Stimulated activated CD4-positive, alpha-beta T cell treated with anti-CD3 and anti-CD28 coated beads, Interleukin-15, amount 100 ng/mL, for 24 hours (primary cell): ENCODE results near the gene GALNT13.

Source experiments
- DNase-seq: peaks from one replicate; pipeline ENCODE4 v3.0.0-alpha.2; 2020

Gene GALNT13

DNA sequence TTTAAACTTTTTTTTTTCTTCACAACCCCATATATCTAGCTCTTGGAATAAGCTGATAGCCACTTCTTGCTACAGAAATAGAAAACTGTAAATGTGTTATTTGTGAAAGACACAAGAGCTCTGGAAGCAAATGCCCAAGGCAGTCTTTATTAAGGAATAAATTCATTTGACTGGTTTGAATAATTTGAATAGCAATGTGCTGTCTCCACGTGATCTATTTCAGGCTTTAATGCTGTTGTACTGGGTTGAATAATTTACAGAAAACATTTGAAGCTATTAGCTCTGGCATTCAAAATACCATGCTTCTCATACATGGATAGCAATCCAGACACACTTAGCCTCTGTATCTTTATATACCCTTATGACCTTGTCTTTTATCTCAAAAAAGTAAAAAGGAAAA is 460.1 kb downstream of the GALNT13 start:
- DNase-seq: no peak

DNA sequence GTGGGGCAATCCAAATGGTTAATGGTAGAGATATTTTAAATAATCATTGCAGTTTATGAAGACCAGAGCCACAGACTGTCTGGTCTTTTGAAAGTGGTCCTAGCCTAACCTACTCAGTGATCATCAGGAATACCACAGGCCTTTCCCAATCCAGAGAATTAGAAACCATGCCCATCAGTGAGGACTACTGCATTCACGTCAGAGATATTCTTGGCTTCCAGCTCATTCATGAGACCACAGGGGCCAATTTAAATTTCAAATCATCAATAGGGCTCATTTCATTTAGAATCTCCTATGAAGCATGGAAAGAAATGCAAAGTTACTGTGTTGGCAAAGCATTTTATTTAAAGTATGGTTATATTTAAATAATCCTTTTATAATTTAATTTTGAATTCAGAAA is 464.5 kb downstream of the GALNT13 start:
- no peak for DNase-seq

DNA sequence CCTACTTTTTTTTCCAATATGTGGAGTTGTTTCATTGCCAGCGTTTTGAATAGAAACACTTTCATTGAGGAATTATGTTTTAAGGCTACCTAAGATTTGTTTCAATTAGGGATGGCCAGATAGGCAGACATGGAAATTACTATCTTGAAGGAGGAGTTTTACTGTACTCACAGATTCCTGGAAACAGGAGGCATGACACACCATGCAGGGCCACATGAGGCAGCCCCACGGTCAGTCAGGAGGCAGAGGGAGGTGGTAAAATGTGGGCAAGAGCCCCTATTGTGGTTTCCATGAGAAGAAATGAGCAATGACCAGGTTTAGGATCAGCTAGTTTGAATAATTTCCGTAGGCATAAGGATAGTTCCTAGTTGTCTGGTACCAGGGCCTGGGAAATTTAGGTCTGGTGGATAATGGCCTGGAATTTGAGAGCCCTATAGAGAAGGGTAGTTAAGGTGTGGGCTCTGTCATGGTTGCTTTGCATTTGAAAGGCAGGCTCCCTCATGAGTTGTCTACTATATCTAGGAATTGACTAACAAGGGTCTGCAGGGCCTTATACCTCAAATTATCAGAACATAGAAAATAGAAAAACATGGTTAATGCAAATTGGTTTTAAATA is 466.7 kb downstream of the GALNT13 start:
- no peak for DNase-seq

DNA sequence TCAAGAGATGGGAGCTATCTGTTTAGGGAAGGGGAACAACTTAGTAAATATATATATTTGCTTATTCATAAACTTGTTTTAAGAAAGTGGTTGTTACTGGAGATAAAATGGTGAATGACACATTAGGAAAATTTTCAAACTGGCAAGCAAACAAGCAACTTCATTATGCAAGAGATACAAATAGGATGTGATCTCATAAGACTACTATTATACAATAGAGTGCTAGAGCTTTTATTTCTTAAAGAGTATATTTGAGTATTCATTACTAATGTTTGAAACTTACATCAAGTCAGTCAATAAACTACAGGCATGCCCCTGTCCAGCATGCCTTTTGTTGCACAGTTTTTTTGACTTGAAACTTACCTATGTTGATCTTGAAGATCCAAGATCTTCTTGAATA is 471.6 kb downstream of the GALNT13 start:
- DNase-seq: no peak

DNA sequence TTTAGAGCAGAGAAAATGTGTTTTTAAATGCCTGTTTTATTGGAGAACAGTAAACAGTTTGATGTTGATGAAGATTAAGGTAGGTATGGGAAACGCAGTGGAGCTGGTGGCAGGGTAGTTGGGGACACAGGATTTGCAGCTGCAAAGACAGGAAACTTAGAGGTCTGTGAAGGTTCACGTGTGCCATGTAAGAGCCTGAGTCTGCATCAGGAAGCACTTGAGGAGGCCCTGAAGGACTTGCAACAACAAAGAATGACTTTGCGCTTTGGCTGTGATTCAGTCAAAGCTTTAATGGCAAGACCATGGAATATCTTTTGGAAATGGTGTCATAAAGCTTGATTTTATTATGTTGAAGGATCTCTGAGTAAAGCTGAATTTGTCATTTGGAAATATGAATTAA is 479.2 kb downstream of the GALNT13 start:
- no peak for DNase-seq

DNA sequence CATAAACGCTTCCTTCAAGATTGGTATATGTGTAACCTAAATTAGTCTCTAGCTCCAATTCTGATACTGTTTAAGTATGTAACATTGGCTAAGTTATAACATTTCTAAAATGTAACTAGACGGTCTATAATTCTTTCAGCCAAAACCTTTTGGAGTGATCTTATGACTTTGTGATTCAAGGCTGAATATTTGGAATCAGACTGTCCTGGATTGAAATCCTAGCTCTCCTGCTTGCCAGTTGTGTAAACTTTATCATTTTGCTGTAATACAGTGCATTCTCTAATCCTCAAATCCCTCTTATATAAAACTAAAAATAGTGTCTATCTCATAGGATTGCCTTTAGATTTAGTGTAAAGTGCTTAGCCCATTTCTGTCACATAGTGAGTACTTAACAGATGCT is 489.6 kb downstream of the GALNT13 start:
- no peak for DNase-seq

DNA sequence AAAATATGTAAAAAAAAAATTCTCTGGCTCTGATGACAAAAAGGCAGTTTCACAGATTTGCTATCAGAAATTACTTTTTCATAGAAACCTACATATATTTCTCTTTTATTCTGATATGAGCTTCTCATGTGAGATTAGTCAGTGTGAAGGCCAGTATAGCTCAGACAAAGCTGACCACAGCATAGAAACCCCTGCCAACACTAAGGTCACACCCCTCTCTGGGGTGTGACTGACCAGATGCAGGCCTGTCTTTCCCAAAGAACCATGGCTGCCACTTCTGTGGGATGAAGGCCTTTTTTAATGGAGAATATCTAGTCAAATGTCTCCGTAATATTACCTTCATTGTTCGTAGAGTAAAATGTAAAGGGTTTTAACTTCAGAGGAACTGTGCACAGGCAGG is 496.4 kb downstream of the GALNT13 start:
- no peak for DNase-seq

DNA sequence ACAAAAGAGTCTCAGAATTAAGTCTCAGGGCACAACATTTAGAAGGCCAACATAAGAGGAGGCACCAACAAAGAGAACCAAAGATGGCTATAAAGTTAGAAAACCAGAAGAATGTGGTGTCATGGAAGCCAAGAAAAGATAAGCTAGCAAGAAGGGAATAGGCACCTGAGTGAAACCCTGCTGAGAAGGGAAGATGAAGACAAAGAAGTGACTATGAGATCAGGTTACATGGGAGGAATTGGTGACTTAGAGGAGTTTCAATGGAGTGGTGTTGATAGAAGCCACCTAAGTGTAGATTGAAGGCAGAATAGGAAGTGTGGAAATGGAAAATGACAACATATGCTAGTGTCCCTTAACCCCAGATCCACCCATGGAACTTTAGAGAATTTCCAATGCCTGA is 499.2 kb downstream of the GALNT13 start:
- DNase-seq: no peak

DNA sequence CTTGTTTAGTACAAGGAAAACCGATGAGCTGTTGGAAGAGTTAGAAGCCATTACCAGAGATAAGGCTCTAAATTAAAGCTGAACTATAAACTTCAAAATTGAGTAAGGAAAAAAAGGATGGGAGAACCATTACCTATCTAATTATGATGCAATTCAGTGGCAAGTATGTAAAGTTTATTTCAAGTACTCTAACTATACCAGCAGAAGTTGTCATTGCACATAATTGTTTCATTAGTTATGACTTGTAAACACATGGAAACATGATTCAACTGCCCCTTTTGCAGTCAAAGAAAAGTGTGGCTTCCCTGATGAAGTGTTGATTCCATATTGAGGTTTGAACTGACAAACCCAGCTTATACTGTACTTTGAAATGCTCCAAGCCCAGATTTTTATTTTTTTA is 502.7 kb downstream of the GALNT13 start:
- DNase-seq: no peak

DNA sequence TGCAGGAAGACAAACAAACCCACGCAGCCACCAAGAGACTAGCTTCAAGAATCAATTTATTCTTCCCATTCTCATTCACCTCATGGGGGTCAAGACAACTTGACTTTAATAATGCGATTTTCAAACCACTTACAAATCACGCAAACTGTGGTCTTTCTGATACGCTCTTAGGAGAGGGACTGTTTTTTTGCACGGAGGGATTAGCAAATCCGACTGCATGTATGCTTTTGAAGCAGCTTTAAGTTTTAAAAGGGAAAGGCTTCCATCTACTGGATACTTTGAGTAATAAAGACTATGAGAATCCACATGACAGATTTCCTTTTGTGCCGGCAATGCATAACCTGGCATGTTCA is 503.8 kb downstream of the GALNT13 start:
- DNase-seq: no peak

DNA sequence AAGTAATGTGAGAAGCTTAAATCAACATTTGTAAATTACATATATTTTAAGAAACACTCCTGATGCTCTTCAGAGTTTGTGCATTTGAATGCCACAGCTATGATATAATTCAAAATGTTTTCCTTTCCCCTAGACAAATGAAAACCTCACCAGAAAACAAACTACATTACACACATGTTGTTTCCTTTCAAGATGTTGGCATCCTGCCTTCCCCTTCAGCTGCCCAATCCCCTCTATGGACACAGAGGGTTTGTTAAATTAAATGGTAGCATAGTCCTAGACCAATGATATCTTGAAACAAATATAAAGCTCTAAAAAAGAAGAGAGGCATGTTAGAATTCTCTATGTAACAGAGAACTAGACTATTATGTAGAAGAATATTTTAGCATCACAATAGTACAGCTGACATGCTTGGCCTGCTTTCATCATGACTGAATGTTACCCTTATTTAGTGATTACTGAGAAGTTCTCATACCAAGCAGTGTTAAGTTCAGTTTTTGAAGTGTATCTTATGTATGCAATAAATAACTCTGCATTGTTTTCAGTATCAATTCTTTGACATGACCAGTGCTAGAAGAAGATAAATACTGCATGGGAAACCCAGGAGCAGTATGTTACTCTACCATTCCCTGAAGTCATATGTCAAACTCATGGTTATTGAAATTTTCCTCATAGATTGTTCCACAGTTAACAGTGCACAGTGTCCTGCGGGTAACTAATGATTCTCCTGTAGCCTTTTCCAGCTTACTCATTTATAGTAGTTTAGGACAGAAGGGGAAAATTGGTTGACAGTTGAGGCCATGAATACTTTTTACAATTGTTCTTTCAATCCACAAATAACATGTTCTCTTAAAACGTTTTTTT is 510.4 kb downstream of the GALNT13 start:
- DNase-seq: no peak

DNA sequence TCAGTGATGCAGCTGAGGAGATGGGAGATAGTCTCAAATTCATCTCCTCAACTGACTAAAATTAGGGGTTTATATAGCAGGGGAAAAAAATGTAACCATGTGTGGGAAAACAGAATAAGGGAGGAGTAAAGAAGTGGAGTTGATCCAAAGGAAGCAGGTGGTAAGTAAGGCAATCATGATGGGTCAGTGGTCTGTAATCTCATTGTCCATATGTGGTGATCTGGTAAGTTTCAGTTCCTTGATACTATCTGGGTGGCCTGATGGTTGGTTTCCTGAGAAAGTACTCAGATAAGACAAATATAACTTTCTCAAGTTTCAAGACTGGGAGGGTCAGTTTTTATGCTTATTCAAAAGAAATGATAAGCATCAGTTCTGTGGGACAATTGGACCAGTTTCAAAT is 514.5 kb downstream of the GALNT13 start:
- DNase-seq: no peak

DNA sequence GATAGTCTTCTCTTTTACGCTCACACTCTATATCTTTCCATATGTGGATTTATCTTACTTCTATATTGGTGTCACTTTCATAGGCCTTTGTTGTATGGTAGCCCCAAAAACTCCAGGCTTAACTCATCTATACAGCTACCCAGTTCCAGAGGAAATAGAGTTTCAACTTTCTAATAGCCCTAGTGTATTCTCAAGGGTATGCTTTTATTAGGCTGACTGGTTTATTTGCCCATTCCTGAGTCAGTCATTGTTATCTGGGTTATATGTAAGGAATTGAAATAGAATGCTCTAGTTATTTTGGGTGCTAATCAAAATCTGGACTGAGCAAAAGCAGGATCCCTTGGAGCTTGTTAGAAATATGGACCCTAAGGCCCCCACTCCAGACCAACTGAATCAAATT is 519.3 kb downstream of the GALNT13 start:
- DNase-seq: no peak

DNA sequence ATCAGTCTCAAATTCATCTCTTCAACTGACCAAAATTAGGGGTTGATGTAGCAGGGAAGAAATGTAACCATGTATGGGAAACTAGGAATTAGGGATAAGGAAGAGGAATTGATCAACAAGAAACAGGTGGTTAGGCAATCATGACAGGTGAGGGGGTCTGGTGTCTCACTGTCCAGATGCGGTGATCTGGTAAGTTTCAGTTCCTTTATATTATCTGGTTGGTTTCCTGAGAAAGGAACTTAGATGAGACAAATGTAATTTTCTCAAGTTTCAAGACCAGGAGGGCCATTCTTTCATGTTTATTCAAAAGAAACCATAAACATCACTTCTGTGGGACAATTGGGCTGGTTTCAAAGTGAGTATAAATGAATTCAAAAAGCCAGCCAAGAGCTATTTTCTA is 520.5 kb downstream of the GALNT13 start:
- no peak for DNase-seq

DNA sequence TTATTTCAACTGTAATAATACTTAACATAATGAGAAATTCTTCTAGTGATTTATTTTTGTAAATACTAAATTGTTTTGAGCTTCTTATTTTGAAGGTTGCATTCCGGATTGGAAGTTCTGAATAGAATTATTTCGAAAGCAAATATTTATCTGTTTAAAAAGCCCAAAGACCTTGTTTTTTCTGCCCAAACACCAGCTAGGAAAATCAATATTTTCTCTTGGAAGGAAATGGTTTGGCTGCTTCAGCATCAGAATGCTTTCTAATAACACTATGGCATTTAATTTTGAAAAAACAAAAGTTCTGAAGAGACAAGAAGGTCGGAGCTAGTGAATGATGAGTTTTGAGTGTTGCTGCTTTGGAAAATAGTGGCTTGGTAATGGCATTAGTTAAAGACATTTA is 522.9 kb downstream of the GALNT13 start:
- DNase-seq: no peak

DNA sequence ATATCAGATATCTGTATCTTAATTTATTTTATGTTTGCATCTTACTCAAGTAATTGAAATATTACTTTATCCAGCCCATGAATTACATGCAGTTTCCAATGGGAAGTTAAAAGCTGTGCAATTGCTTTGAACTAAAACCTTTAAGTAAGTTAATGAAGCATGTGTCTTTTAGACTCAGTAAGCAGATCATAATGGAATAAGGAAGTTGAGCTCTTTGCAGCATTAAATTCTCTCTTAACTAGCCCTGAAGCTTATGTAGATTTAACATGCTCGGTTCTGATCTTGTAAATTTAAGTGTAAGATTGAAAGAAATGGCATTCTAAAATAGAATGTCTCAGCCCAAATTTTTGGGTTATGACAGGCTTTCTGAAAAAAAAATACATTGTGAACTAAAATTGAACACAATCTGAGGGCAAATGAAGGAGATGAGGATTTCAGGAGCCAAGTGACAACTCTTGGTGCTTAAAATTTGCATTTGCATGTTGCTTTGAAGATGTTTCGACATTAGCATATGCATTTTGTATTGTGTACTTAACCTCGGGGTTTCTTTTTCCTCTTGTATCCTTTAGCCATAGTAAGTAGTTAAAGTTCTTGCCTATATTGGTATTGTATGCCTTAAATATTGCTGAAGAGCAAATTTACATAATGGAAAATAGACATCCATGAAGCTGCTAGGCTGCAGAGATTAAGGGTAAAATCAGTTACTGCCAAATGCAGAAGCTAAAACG is 529.0 kb downstream of the GALNT13 start:
- no peak for DNase-seq

DNA sequence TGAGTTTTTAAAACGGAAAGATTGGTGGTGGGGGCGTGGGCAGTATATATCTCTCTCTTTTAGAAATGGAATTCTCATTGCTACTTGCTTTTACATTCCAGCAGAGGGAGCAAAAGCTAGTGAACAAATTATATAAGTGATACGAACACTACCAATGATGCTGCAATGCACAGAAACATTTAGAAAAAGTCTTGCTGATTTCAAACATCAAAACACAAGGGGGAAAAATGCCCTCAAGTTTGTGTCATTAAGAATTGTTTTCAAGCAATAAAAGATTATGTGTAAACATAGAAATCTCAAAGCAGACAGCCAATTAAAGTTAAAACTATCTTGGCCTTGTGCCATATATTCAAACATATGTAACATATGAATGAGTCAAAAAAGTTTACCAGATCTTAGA is 530.5 kb downstream of the GALNT13 start:
- no peak for DNase-seq

DNA sequence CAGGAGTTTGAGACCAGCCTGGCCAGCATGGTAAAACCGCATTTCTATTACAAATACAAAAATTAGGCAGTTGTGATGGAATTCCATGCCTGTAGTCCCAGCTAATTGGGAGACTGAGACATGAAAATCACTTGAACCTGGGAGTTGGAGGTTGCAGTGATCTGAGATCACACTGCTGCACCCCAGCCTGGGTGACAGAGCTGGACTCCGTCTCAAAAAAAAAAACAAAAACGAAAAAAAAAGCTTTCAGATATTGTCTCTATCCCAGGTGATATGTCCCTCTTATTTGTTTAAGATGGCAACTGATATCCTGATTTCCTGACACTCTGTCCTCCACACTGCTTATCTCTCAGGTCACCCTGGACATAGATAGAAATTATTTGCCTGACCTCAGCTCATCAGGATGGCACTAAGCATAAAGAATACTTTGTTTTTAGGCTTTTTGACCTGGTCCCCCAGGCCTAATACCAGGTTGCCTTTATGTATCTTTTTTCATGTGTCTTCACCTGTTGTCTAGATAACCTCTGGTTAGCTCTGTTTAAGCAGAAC is 531.6 kb downstream of the GALNT13 start:
- no peak for DNase-seq

DNA sequence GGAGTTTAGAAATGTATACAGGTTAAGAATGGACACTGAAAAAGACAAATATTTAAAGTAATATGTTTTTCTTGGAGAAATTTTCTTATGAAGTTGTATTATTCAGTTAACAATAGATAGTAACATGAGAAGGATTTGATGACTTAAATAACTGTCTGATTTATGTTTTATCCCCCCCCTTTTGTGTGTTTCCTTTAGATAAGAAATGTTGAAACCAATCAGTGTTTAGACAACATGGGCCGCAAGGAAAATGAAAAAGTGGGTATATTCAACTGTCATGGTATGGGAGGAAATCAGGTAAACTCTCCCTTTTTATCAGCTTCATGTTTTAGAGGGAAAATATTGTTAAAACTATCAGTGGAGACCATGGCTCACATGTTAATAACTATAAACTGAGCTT is 537.1 kb downstream of the GALNT13 start:
- no peak for DNase-seq

DNA sequence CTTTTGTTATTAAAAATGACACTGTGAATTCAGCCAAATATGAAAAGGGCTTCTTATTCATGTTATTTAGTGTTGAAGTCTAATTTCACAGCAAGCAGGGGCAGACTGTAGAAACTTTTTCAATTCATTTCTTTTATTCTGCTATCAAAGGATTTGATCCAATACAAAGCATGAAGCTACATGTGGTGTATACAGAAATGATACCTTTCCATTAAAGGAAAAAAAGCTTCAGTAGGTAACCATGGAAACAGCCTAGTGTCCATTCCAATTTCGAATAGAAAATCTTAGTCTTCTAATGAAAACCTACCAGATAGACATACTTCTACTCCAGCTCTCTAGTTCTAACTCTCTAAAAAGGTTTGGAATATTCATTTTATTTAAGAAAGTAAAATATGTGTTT is 550.5 kb downstream of the GALNT13 start:
- no peak for DNase-seq

DNA sequence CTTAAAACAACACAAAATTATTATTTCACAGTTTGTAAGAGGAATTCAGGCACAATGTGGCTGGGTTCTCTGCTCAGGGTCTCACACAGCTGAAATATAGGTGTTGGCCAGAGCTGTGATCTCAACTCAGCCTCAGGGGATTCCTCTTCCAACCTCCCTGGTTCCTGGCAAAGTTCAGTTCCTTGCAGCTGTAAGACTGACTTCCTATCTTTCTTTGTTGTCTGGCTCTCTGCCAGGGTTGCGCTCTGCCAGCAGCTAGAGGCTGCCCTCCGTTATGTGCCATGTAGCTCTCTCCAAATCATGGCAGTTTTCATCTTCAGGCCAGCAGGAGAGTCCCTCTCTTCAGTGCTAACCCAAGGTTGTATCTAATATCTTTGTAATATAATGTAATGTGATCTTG is 554.3 kb downstream of the GALNT13 start:
- DNase-seq: no peak

DNA sequence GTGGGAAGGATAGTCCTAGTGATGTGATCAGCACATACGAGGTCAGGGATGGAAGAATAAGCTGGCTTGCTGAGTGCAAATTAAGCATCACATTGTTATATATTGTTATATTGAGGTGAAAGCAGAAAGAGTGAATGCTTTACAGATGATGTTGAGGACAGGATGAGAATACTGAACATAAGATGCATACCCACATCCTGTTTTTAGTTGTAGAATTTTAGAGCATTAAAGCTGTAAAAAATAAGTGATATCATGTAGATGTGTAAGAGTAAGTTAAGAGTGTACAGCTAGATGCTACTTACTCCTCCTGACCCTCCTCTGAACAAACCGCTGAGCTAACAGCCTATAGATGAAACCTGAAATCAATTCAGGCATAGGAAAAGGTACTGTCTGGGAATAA is 555.7 kb downstream of the GALNT13 start:
- DNase-seq: no peak

DNA sequence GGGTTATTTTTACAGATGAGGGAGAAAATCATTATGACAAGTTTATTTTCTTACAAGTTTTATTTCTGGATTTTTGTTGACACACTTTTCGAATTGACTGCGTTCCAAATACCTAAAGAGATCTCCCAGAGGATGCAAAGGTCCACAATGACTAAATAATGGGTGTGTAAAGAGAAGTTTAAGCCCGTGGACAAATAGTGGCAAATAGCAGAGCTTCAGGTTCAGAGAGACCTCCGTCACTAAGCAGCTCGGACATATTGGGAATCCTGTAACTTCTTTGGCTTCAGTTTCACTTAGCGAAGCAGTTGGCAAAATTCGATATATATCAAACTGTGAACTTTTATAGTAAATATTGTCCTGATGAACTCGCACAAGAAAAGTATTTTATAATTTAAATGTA is 556.3 kb downstream of the GALNT13 start:
- no peak for DNase-seq

DNA sequence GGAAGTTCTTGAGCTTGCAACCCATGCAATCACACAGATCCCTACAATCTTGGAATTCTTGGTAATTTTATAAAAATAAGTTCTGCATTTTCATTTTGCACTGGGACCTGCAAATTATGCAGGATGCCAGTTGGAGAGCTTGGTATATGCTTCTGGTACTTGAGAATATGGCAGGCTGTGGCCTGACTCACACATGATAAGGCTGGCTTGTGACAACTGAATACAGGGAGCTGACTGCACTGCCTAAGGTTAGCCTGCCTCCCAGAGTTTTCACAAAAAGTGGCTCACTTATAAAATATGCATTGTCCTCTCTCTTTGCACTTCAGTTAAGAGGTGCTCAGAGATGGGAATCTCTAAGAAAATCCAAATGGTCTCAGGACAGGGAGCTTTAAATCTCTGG is 561.3 kb downstream of the GALNT13 start:
- no peak for DNase-seq
